SK-N-SH (cell line): ENCODE results near the gene FBP1. TPM values are rescaled to one million over a fixed set of nuclear protein-coding genes. Genes with fewer than 3 reads are reported as not detected.

Experiments
- CTCF ChIA-PET: fragments of 300-600, 350-600 bp; formaldehyde crosslinking; extraction: SDS; loops from one replicate; lab custom pipeline; 2021; lab: Yijun Ruan, JAX
- POLR2A ChIA-PET: fragments of 350-600 bp; sonication (Branson Sonifier 250); formaldehyde crosslinking; extraction: SDS; loops from one replicate; lab custom pipeline; 2020; ENCODE audit warnings: antibody characterized with exemption, inconsistent platforms; lab: Yijun Ruan, JAX
- DNase-seq: peaks from one replicate; pipeline ENCODE4 v3.0.0; 2012
- H2AFZ ChIP-seq: fragments of 200-600 bp; sonication (generic); 2 replicates; pipeline ENCODE4 v1.8.1; 2016; ENCODE audit warnings: antibody characterized with exemption, mild to moderate bottlenecking, low read depth
- H3F3A ChIP-seq: fragments of 200-600 bp; sonication (generic); replicated peaks from 2 replicates; pipeline ENCODE3; 2016; ENCODE audit warnings: antibody characterized with exemption, mild to moderate bottlenecking; ENCODE audit not compliant: insufficient read depth
- H3K27ac ChIP-seq, 2 experiments: fragments of 200-500 bp in 1 of 2; fragments of 200-600 bp in 1 of 2; sonication (Bioruptor generic) in 1 of 2; sonication (generic), shearing (Covaris generic) in 1 of 2; 2 replicates each; pipeline versions ENCODE4 v1.5.1 to v1.6.1; 2014 to 2016; ENCODE audit warnings: low read depth in 2 of 2, inconsistent platforms in 1 of 2, low read length in 1 of 2, mild to moderate bottlenecking in 1 of 2, mixed read lengths in 1 of 2
- H3K27me3 ChIP-seq: fragments of 200-600 bp; sonication (generic), shearing (Covaris generic); 2 replicates; pipeline ENCODE4 v1.6.1; 2016; ENCODE audit warnings: mixed run types; ENCODE audit not compliant: insufficient read depth
- H3K36me3 ChIP-seq, 2 experiments: fragments of 200-500 bp in 1 of 2; fragments of 200-600 bp in 1 of 2; sonication (Bioruptor generic) in 1 of 2; sonication (generic) in 1 of 2; replicated peaks in 1 of 2; 2 replicates each; pipeline versions ENCODE3 to v1.5.1; 2014 to 2016; ENCODE audit warnings: low read length in 1 of 2, mild to moderate bottlenecking in 1 of 2; ENCODE audit not compliant: insufficient read depth in 2 of 2, control insufficient read depth in 1 of 2
- H3K4me1 ChIP-seq, 2 experiments: fragments of 200-500 bp in 1 of 2; fragments of 200-600 bp in 1 of 2; sonication (Bioruptor generic) in 1 of 2; sonication (generic), shearing (Covaris generic) in 1 of 2; 2 replicates each; pipeline versions ENCODE4 v1.5.1 to v1.6.1; 2014 to 2016; ENCODE audit warnings: low read depth in 1 of 2, low read length in 1 of 2, mixed run types in 1 of 2; ENCODE audit not compliant: insufficient read depth in 2 of 2, control insufficient read depth in 1 of 2
- H3K4me2 ChIP-seq: fragments of 200-600 bp; sonication (generic), shearing (Covaris generic); 2 replicates; pipeline ENCODE4 v1.6.1; 2017; ENCODE audit warnings: mixed run types
- H3K4me3 ChIP-seq, 2 experiments: fragments of 200-500 bp in 1 of 2; fragments of 200-600 bp in 1 of 2; sonication (Bioruptor generic) in 1 of 2; sonication (generic), shearing (Covaris generic) in 1 of 2; 2 replicates each; pipeline versions ENCODE4 v1.5.1 to v1.8.1; 2014 to 2016; ENCODE audit warnings: low read depth in 2 of 2, inconsistent platforms in 1 of 2, low read length in 1 of 2, mild to moderate bottlenecking in 1 of 2, mixed read lengths in 1 of 2, moderate library complexity in 1 of 2
- H3K79me2 ChIP-seq: fragments of 200-600 bp; sonication (generic); 2 replicates; pipeline ENCODE4 v1.8.1; 2017; ENCODE audit warnings: mild to moderate bottlenecking; ENCODE audit not compliant: insufficient read depth
- H3K9ac ChIP-seq: fragments of 200-600 bp; sonication (generic); 2 replicates; pipeline ENCODE4 v1.6.1; 2017; ENCODE audit warnings: mixed run types
- H3K9me2 ChIP-seq: fragments of 200-600 bp; sonication (generic); 2 replicates; pipeline ENCODE4 v1.6.1; 2017; ENCODE audit warnings: mixed run types
- H3K9me3 ChIP-seq: fragments of 200-600 bp; sonication (generic); 2 replicates; pipeline ENCODE4 v1.6.1; 2017; ENCODE audit warnings: mixed run types, mild to moderate bottlenecking, moderate library complexity
- H4K20me1 ChIP-seq: fragments of 200-600 bp; sonication (generic); 2 replicates; pipeline ENCODE4 v1.6.1; 2017; ENCODE audit warnings: mild to moderate bottlenecking, mixed run types; ENCODE audit not compliant: insufficient read depth
- CHD2 ChIP-seq: fragments of 150-350 bp; IDR thresholded peaks from 2 replicates; pipeline ENCODE4 v1.6.1; 2018; ENCODE audit warnings: low read length; ENCODE audit not compliant: partially characterized antibody
- EZH2phosphoT487 ChIP-seq: fragments of 200-600 bp; sonication (generic); IDR thresholded peaks from 2 replicates; pipeline ENCODE4 v1.6.1; 2017; ENCODE audit warnings: low read depth, mixed run types, mild to moderate bottlenecking, antibody characterized with exemption, moderate library complexity, borderline replicate concordance
- MAX ChIP-seq: IDR thresholded peaks from 2 replicates; pipeline ENCODE4 v1.4.0; 2012; ENCODE audit warnings: low read depth
- NFIC ChIP-seq: IDR thresholded peaks from 2 replicates; pipeline ENCODE4 v1.4.0; 2012; ENCODE audit warnings: borderline replicate concordance
- RFX5 ChIP-seq: IDR thresholded peaks from 2 replicates; pipeline ENCODE4 v1.6.1; 2012; ENCODE audit warnings: mild to moderate bottlenecking, improper control_type of control experiment, low read length
- WGBS: methylation state at CpG from one replicate; pipeline ENCODE4 v1.1.6; 2017; ENCODE audit warnings: low lambda C conversion rate; 5-methylcytosine and 5-hydroxymethylcytosine counted together
- polyA plus RNA-seq, 3 experiments: library from polyadenylated mRNA; depleted of rRNA; stranded (reverse); fragments of >200 nt; gene quantifications; 2 replicates each; pipeline ENCODE4 v1.2.3, GENCODE V29; 2012
- TF ChIP-seq, protein P1 (sequence below): fragments of 150-350 bp; IDR thresholded peaks from 2 replicates; pipeline ENCODE4 v1.6.1; 2016; ENCODE audit warnings: mild to moderate bottlenecking, low read depth, low read length
- TF ChIP-seq, protein P2 (sequence below): IDR thresholded peaks from 2 replicates; pipeline ENCODE4 v1.6.1; 2012; ENCODE audit warnings: mild to moderate bottlenecking, low read depth, low read length, moderate library complexity

FBP1 gene
- polyA plus RNA-seq, 1 of the 3 experiments (the other 2 are of a cell fraction), result not detected

GRCh38 chr9:94619026-94619425, 20.3 kb downstream of the FBP1 start:
- H3K4me3 ChIP-seq, result no peak overlapping the region
- no peaks in the 10 kb centered on the region for H3K9me2 ChIP-seq
- no peak overlapping the region for H3K4me2 ChIP-seq
- WGBS, result 86% methylated on average over 4 of the region's 4 CpGs
- H3K79me2 ChIP-seq, result no peaks in the 10 kb centered on the region
- H3K4me1 ChIP-seq, result peaks cover 0 to 12% of the 10 kb centered on the region in 2 experiments; a peak in 1 of 4 replicates
- no peaks in the 10 kb centered on the region for H3K36me3 ChIP-seq
- H3K27me3 ChIP-seq, result no peaks in the 10 kb centered on the region
- CTCF ChIA-PET, result interaction anchor here (0.8 kb wide), 1 partner anchor 12 kb away, joined by 3 read pairs; no protein-coding TSS in a partner anchor
- no peaks in the 10 kb centered on the region for H3F3A ChIP-seq
- POLR2A ChIA-PET, result no interaction called here
- no peak for DNase-seq
- H3K27ac ChIP-seq, result no peak overlapping the region; a peak in 1 of 4 replicates
- TF ChIP-seq, protein P1, sequence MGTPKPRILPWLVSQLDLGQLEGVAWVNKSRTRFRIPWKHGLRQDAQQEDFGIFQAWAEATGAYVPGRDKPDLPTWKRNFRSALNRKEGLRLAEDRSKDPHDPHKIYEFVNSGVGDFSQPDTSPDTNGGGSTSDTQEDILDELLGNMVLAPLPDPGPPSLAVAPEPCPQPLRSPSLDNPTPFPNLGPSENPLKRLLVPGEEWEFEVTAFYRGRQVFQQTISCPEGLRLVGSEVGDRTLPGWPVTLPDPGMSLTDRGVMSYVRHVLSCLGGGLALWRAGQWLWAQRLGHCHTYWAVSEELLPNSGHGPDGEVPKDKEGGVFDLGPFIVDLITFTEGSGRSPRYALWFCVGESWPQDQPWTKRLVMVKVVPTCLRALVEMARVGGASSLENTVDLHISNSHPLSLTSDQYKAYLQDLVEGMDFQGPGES, result no peak
- no peak for TF ChIP-seq NFIC
- H3K9ac ChIP-seq, result no peak overlapping the region
- no peaks in the 10 kb centered on the region for H3K9me3 ChIP-seq
- H2AFZ ChIP-seq, result no peak overlapping the region
- H4K20me1 ChIP-seq, result no peaks in the 10 kb centered on the region

GRCh38 chr9:94613003-94613402, 26.3 kb downstream of the FBP1 start:
- H3K9ac ChIP-seq, result no peak overlapping the region
- peaks cover 0 to 36% of the 10 kb centered on the region in 2 experiments; a peak in 1 of 4 replicates for H3K4me1 ChIP-seq
- H3K27ac ChIP-seq, result peak overlapping the region in 1 of 2 experiments; percentile 11; a peak in 1 of 4 replicates
- no peak overlapping the region for H3K4me3 ChIP-seq
- ChIA-PET CTCF (interaction anchor here (1.0 to 2.4 kb wide), 3 partner anchors 10 to 68 kb away, joined by 3 to 11 read pairs (median 8); no protein-coding TSS in a partner anchor), POLR2A (no interaction called here)
- no peaks in the 10 kb centered on the region for H3K27me3 ChIP-seq
- H3K4me2 ChIP-seq, result no peak overlapping the region
- no peaks in the 10 kb centered on the region for H3K36me3 ChIP-seq
- H3K9me2 ChIP-seq, result no peaks in the 10 kb centered on the region
- 69% methylated on average over 3 of the region's 3 CpGs for WGBS
- no peaks in the 10 kb centered on the region for H4K20me1 ChIP-seq
- DNase-seq, result no peak
- H2AFZ ChIP-seq, result no peak overlapping the region
- H3K79me2 ChIP-seq, result no peaks in the 10 kb centered on the region
- no peaks in the 10 kb centered on the region for H3K9me3 ChIP-seq
- no peaks in the 10 kb centered on the region for H3F3A ChIP-seq
- TF ChIP-seq MAX, result no peak
- TF ChIP-seq, protein P2, sequence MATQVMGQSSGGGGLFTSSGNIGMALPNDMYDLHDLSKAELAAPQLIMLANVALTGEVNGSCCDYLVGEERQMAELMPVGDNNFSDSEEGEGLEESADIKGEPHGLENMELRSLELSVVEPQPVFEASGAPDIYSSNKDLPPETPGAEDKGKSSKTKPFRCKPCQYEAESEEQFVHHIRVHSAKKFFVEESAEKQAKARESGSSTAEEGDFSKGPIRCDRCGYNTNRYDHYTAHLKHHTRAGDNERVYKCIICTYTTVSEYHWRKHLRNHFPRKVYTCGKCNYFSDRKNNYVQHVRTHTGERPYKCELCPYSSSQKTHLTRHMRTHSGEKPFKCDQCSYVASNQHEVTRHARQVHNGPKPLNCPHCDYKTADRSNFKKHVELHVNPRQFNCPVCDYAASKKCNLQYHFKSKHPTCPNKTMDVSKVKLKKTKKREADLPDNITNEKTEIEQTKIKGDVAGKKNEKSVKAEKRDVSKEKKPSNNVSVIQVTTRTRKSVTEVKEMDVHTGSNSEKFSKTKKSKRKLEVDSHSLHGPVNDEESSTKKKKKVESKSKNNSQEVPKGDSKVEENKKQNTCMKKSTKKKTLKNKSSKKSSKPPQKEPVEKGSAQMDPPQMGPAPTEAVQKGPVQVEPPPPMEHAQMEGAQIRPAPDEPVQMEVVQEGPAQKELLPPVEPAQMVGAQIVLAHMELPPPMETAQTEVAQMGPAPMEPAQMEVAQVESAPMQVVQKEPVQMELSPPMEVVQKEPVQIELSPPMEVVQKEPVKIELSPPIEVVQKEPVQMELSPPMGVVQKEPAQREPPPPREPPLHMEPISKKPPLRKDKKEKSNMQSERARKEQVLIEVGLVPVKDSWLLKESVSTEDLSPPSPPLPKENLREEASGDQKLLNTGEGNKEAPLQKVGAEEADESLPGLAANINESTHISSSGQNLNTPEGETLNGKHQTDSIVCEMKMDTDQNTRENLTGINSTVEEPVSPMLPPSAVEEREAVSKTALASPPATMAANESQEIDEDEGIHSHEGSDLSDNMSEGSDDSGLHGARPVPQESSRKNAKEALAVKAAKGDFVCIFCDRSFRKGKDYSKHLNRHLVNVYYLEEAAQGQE, result no peak
- no peak for TF ChIP-seq RFX5
- TF ChIP-seq EZH2phosphoT487, result no peak
- TF ChIP-seq CHD2, result no peak
